ENCODE data around the gene DLGAP4. TPM values are rescaled to one million over a fixed set of nuclear protein-coding genes. Genes with fewer than 3 reads are reported as not detected.

Gene DLGAP4
- total and polyA plus RNA-seq, 2 of the 8 experiments (the other 6 are each of a cell fraction or from before 2014, with no cell fraction given) = 41.2 to 57.2 TPM

GRCh38 chr20:36314734-36315544 is 8.8 kb downstream of the DLGAP4 start:
- H3K27me3 ChIP-seq (replicated peaks in 1 of 4; ENCODE audit: control insufficient read depth in 3 of 4, extremely low read depth in 1 of 4, insufficient read depth in 3 of 4, low read length in 3 of 4) = no peaks in the 10 kb centered on the region; a peak in 1 of 7 replicates
- no peak overlapping the region for H4K8ac ChIP-seq (ENCODE audit: extremely low read depth, insufficient read depth, low read length)
- H3K14ac ChIP-seq (ENCODE audit: insufficient read length) = no peak overlapping the region
- no peak overlapping the region for H3K18ac ChIP-seq (ENCODE audit: extremely low read depth, low read length)
- no peak overlapping the region; a peak in 1 of 7 replicates for H3K9ac ChIP-seq (replicated peaks in 1 of 4; ENCODE audit: extremely low read depth in 1 of 4, low read depth in 3 of 4, low read length in 3 of 4)
- H2BK15ac ChIP-seq (ENCODE audit: low read length) = no peak overlapping the region
- H3K4me1 ChIP-seq (replicated peaks in 1 of 4; ENCODE audit: control insufficient read depth in 3 of 4, insufficient read depth in 4 of 4, low read length in 3 of 4) = peaks cover 0 to 5% (median 2%) of the 10 kb centered on the region in 4 experiments; a peak in 3 of 7 replicates
- H2AK5ac ChIP-seq (ENCODE audit: low read depth, low read length) = peak overlapping the region; percentile 100
- H2BK12ac ChIP-seq (ENCODE audit: low read depth, low read length) = 0 out of 2 replicates have a peak overlapping the region, but pooled peaks have one; percentile 71
- peaks cover 6% of the 10 kb centered on the region; the same call in 1 of the 2 replicates for H3K23me2 ChIP-seq (ENCODE audit: low read depth, low read length)
- H3K23ac ChIP-seq (ENCODE audit: insufficient read length) = no peak overlapping the region
- peak overlapping the region; percentile 100 for H3K56ac ChIP-seq (replicated peaks; ENCODE audit: insufficient read length, low read depth, low read length)
- H4K91ac ChIP-seq (replicated peaks; ENCODE audit: insufficient read length, low read length) = peak overlapping the region; percentile 81
- TF ChIP-seq EGR1 (IDR thresholded peaks at IDR 0.05; ENCODE audit: borderline replicate concordance, low read depth, low read length) = no peak
- TF ChIP-seq JUN (IDR thresholded peaks at IDR 0.05; ENCODE audit: low read depth, low read length) = no peak
- no peak for TF ChIP-seq MAX (IDR thresholded peaks at IDR 0.05)
- TF ChIP-seq CEBPB (IDR thresholded peaks at IDR 0.05; ENCODE audit: low read depth, low read length) = no peak
- no peak for TF ChIP-seq EZH2 (IDR thresholded peaks at IDR 0.05; ENCODE audit: low read depth, low read length, severe bottlenecking)
- TF ChIP-seq TAF7 (optimal IDR thresholded peaks at IDR 0.05; ENCODE audit: borderline replicate concordance, low read depth, low read length) = no peak
- no peak for TF ChIP-seq CREB1 (IDR thresholded peaks at IDR 0.05)
- TF ChIP-seq EP300 (IDR thresholded peaks at IDR 0.05; ENCODE audit: borderline replicate concordance in 1 of 2, low read depth in 2 of 2, low read length in 2 of 2) = no peak
- no peak for TF ChIP-seq BCL11A (IDR thresholded peaks at IDR 0.05; ENCODE audit: low read depth in 2 of 2, low read length in 2 of 2)
- TF ChIP-seq TBP (IDR thresholded peaks at IDR 0.05; ENCODE audit: low read depth, low read length) = no peak
- H3K4me3 ChIP-seq (ENCODE audit: extremely low read depth in 1 of 4, insufficient read depth in 2 of 4, low read depth in 3 of 4, low read length in 4 of 4) = no peak overlapping the region
- no peak overlapping the region for H3K27ac ChIP-seq (ENCODE audit: low read depth, low read length)
- no peaks in the 10 kb centered on the region for H3K79me2 ChIP-seq (ENCODE audit: control insufficient read depth in 1 of 2, insufficient read depth in 2 of 2, low read length in 2 of 2)
- no peak overlapping the region for H3K4me2 ChIP-seq (ENCODE audit: insufficient read depth in 1 of 2, low read depth in 2 of 2, low read length in 2 of 2)
- CTCF ChIA-PET (ENCODE audit: partially characterized antibody) = interaction anchor here (1.4 to 2.7 kb wide), 2 partner anchors 28 to 84 kb away, joined by 3 to 9 read pairs; no protein-coding TSS in a partner anchor
- H4K5ac ChIP-seq (ENCODE audit: insufficient read length, low read depth, low read length) = no peak overlapping the region
- no peak overlapping the region for H2BK120ac ChIP-seq (replicated peaks; ENCODE audit: low read depth, low read length)
- H3K4ac ChIP-seq (replicated peaks; ENCODE audit: insufficient read length, low read depth, low read length) = peak overlapping the region; percentile 69
- WGBS, 2 experiments (ENCODE audit: extremely low coverage in 1 of 2, insufficient coverage in 1 of 2, insufficient read length in 1 of 2, insufficient replicate concordance in 2 of 2, low coverage in 1 of 2, low lambda C conversion rate in 2 of 2, missing lambda C conversion rate in 1 of 2) = 71% methylated on average over 11 of the region's 12 CpGs; no CpG with 5 or more reads in 1 of the 2 experiments
- FAIRE-seq = no peak
- H3K9me3 ChIP-seq (ENCODE audit: insufficient read depth in 2 of 2, low read depth in 1 of 2, low read length in 1 of 2) = no peaks in the 10 kb centered on the region
- H2BK5ac ChIP-seq (ENCODE audit: low read depth, low read length) = peak overlapping the region; percentile 66; the same call in 1 of the 2 replicates
- peaks cover 0 to 10% of the 10 kb centered on the region in 2 experiments for H4K20me1 ChIP-seq (replicated peaks in 1 of 2; ENCODE audit: control insufficient read depth in 1 of 2, insufficient read depth in 2 of 2, low read length in 2 of 2)
- H3K36me3 ChIP-seq (ENCODE audit: control insufficient read depth in 2 of 4, insufficient read depth in 4 of 4, low read length in 3 of 4) = no peaks in the 10 kb centered on the region
- POLR2A ChIA-PET (ENCODE audit: partially characterized antibody) = no interaction called here
- peaks cover 3% of the 10 kb centered on the region; the same call in 1 of the 2 replicates for H3K79me1 ChIP-seq (ENCODE audit: low read depth, low read length)
- peak in 1 of 2 experiments; percentile 43 for DNase-seq (ENCODE audit: low read depth in 1 of 2, low spot score in 2 of 2)
- H2AFZ ChIP-seq (ENCODE audit: low read length) = no peak overlapping the region
- H2BK20ac ChIP-seq (ENCODE audit: low read length) = peak overlapping the region; percentile 51; the same call in 1 of the 2 replicates

Measured in H1 (cell line).